ENCODE measurements around the gene TM9SF1. TPM values are rescaled to one million over a fixed set of nuclear protein-coding genes. Genes with fewer than 3 reads are reported as not detected.

The TM9SF1 gene
- total and polyA plus RNA-seq, 2 of the 13 experiments (the other 11 are each of a cell fraction or from before 2014, with no cell fraction given): 83.2 to 110 TPM

DNA sequence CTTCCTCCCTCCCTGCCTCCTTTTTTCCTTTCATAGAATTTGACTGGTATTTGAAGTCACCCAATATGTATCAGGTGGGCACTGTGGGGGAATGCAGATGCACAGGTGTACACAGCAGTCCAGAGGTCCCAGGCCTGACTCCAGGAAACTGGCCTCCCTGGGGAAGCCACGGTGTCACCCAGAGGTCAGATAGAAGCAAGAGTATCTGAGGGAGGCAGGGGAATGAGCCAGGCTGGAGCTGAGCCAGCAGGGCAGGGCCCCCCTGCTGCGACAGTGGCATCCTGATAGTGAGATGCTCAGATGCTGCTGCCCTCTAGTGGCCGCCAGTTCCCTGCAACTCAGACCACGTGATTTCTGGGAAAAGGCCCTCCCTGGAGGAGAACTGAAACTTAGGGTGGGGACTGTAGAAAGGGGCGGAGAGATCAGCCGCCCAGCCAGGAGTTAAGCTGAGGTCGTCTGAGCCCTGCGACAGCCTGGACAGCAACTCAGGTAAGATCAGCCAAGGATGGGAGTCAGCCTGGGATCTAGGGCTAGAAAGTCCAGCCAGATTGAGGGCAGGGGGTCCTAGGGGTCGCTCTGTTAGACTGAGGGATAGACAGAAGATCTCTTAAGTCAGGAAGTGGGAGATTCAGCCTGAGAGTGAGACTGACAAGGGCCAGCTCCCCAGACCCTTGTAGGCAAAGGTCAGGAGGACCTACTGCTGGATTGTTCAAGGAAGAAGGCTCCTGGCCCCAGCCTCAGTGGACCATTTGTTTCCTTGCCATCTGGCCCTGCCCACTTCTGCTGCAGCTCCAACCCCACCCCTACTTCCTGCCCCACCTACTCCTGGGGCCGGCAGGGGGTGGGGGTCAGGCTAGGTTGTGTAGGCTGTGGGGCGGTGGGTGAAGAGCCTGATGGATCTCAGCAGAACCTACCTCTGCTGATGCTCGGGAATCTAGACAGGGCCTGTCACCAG lies 34.1 kb downstream of the TM9SF1 start, which contains the start of gene IRF9 (continued):
- TF ChIP-seq ZNF567 (CRISPR knock-in tag; IDR thresholded peaks at IDR 0.05; ENCODE audit: borderline replicate concordance) (peak; percentile 99; the same call in 1 of the 2 replicates), HOXA7 (CRISPR knock-in tag; IDR thresholded peaks at IDR 0.05) (no peak), ZNF816 (CRISPR knock-in tag; IDR thresholded peaks at IDR 0.05; ENCODE audit: borderline replicate concordance) (peak; percentile 95; the same call in 1 of the 2 replicates), ZMAT3 (CRISPR knock-in tag; conservative IDR thresholded peaks at IDR 0.05) (peak; percentile 99), SATB2 (CRISPR knock-in tag; IDR thresholded peaks at IDR 0.05) (peak; percentile 87; the same call in 1 of the 2 replicates), RARA (CRISPR knock-in tag; IDR thresholded peaks at IDR 0.05) (peak; percentile 99), ZIK1 (CRISPR knock-in tag; IDR thresholded peaks at IDR 0.05; ENCODE audit: borderline replicate concordance, low read depth) (peak; percentile 98; the same call in 1 of the 2 replicates), CEBPB (IDR thresholded peaks at IDR 0.05; ENCODE audit: borderline replicate concordance, low read depth, low read length) (no peak; the same call in 1 of the 2 replicates), CEBPG (CRISPR knock-in tag; IDR thresholded peaks at IDR 0.05) (peak; percentile 87), GRHL1 (CRISPR knock-in tag; conservative IDR thresholded peaks at IDR 0.05) (no peak), KLF6 (CRISPR knock-in tag; IDR thresholded peaks at IDR 0.05) (peak; percentile 100), ZNF550 (CRISPR knock-in tag; IDR thresholded peaks at IDR 0.05; ENCODE audit: borderline replicate concordance) (peak; percentile 99), ESRRA (CRISPR knock-in tag; IDR thresholded peaks at IDR 0.05; ENCODE audit: low read depth) (peak; percentile 82), HNRNPLL (IDR thresholded peaks at IDR 0.05; ENCODE audit: low read depth, low read length, poor library complexity, severe bottlenecking) (peak; percentile 38), FOSL2 (CRISPR knock-in tag; IDR thresholded peaks at IDR 0.05) (peak; percentile 88), ISX (CRISPR knock-in tag; conservative IDR thresholded peaks at IDR 0.05) (0 out of 2 replicates have a peak, but pooled peaks have one; percentile 25), KAT7 (CRISPR knock-in tag; IDR thresholded peaks at IDR 0.05; ENCODE audit: borderline replicate concordance) (peak; percentile 99), TCF7 (IDR thresholded peaks at IDR 0.05; ENCODE audit: low read depth) (no peak), ZNF674 (CRISPR knock-in tag; IDR thresholded peaks at IDR 0.05; ENCODE audit: low read depth) (no peak), SMAD1 (CRISPR knock-in tag; IDR thresholded peaks at IDR 0.05; ENCODE audit: borderline replicate concordance, low read depth) (peak; percentile 99; the same call in 1 of the 2 replicates), TCF7L2 (IDR thresholded peaks at IDR 0.05; ENCODE audit: low read depth, low read length) (no peak), REXO4 (CRISPR knock-in tag; IDR thresholded peaks at IDR 0.05; ENCODE audit: borderline replicate concordance) (no peak), ZNF879 (CRISPR knock-in tag; IDR thresholded peaks at IDR 0.05) (peak; percentile 68; the same call in 1 of the 2 replicates), ZNF383 (CRISPR knock-in tag; IDR thresholded peaks at IDR 0.05; ENCODE audit: borderline replicate concordance) (no peak), TBL1XR1 (IDR thresholded peaks at IDR 0.05; ENCODE audit: borderline replicate concordance, low read length, partially characterized antibody) (peak; percentile 68)
- TF ChIP-seq, protein P1, sequence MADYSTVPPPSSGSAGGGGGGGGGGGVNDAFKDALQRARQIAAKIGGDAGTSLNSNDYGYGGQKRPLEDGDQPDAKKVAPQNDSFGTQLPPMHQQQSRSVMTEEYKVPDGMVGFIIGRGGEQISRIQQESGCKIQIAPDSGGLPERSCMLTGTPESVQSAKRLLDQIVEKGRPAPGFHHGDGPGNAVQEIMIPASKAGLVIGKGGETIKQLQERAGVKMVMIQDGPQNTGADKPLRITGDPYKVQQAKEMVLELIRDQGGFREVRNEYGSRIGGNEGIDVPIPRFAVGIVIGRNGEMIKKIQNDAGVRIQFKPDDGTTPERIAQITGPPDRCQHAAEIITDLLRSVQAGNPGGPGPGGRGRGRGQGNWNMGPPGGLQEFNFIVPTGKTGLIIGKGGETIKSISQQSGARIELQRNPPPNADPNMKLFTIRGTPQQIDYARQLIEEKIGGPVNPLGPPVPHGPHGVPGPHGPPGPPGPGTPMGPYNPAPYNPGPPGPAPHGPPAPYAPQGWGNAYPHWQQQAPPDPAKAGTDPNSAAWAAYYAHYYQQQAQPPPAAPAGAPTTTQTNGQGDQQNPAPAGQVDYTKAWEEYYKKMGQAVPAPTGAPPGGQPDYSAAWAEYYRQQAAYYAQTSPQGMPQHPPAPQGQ (CRISPR knock-in tag; IDR thresholded peaks at IDR 0.05; ENCODE audit: borderline replicate concordance): no peak; the same call in 1 of the 2 replicates
- TF ChIP-seq, protein P2, sequence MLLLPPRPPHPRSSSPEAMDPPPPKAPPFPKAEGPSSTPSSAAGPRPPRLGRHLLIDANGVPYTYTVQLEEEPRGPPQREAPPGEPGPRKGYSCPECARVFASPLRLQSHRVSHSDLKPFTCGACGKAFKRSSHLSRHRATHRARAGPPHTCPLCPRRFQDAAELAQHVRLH (CRISPR knock-in tag; IDR thresholded peaks at IDR 0.05; ENCODE audit: borderline replicate concordance, low read depth): peak; percentile 100
